Measurements from ENCODE around the gene MYH15. TPM values are rescaled to one million over a fixed set of nuclear protein-coding genes. Genes with fewer than 3 reads are reported as not detected.
"Not testable (repeated sequence)": the region's sequence is repeated elsewhere in the genome, so short reads cannot be mapped to it uniquely, and the experiment has no call there.

Gene MYH15
- total and polyA plus RNA-seq, 2 donors = 0.10 to 1.2 TPM

DNA sequence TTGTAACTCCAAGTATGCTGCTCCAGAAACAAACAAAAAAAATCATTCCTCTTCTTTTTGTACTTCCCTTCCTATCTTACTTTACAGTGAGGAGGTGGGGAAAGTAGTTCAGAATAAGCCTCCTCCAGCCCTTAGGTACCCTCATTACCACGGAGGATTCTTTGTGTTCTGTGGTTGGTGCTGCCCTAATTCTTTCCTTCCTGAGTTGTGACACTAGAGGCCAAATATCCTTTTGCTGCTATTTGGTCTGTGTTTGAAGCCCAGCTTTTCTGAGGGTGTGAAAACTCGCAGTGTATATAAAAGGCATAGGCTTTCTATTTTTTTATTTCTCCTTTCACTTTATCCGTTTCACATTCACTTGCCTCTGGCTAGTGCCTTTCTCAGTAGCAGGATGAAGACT, 115.8 kb downstream of the MYH15 start:
- no peak overlapping the region for H3K27ac ChIP-seq (ENCODE audit: low read depth)
- H3K4me1 ChIP-seq (ENCODE audit: insufficient read depth) = no peaks in the 10 kb centered on the region
- DNase-seq (ENCODE audit: extremely low spot score) = no peak
- no peak overlapping the region for H3K4me3 ChIP-seq (ENCODE audit: low read depth, low read length)
- no peaks in the 10 kb centered on the region for H3K36me3 ChIP-seq (ENCODE audit: insufficient read depth)
- 79% methylated on average over 3 of the region's 3 CpGs for WGBS

GRCh38 chr3:108394016-108394415, 116.4 kb downstream of the MYH15 start:
- DNase-seq (ENCODE audit: extremely low spot score) = no peak
- H3K4me1 ChIP-seq (ENCODE audit: insufficient read depth) = no peaks in the 10 kb centered on the region
- H3K36me3 ChIP-seq (ENCODE audit: insufficient read depth) = no peaks in the 10 kb centered on the region
- H3K4me3 ChIP-seq (ENCODE audit: low read depth, low read length) = no peak overlapping the region
- H3K27ac ChIP-seq (ENCODE audit: low read depth) = no peak overlapping the region
- 94% methylated on average over 2 of the region's 2 CpGs for WGBS

GRCh38 chr3:108393128-108393900, 117.1 kb downstream of the MYH15 start:
- H3K36me3 ChIP-seq (ENCODE audit: insufficient read depth) = no peaks in the 10 kb centered on the region
- no peaks in the 10 kb centered on the region for H3K4me1 ChIP-seq (ENCODE audit: insufficient read depth)
- DNase-seq (ENCODE audit: extremely low spot score) = no peak
- no peak overlapping the region for H3K27ac ChIP-seq (ENCODE audit: low read depth)
- H3K4me3 ChIP-seq (ENCODE audit: low read depth, low read length) = no peak overlapping the region
- 65% methylated on average over 3 of the region's 3 CpGs for WGBS

DNA sequence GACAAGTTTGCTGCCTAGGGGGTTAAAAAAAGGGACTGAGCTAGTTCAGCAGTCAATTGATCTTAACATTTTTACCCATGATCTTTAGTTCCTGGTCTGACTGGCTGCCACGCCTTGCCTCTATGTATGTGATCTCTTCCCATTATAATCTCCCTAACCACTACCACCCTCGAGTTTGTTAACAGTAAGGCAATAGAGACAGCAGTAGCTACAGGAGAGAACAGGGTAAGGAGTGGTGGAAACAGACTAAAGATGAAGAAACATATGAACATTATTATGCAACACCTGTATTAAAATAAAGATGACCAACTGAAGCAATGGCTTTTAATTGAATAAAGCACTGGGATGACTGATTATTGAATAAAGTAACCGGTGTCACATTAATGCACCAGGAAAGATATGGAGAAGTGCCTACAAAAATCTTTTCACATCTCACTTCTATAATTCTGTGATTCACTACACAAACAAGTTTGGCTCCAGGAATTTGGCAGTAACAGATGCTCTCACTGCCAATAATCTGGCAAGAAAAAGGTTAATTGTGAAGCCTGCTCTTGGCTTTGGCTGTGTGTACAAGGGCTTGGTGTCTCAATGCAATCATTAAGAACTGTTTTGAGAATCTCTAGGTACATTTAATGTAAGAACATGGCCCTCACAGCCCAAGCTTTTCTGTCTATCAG, 118.3 kb downstream of the MYH15 start:
- no peaks in the 10 kb centered on the region for H3K4me1 ChIP-seq (ENCODE audit: insufficient read depth)
- DNase-seq (ENCODE audit: extremely low spot score) = no peak
- no peaks in the 10 kb centered on the region for H3K36me3 ChIP-seq (ENCODE audit: insufficient read depth)
- H3K4me3 ChIP-seq (ENCODE audit: low read depth, low read length) = no peak overlapping the region
- no peak overlapping the region for H3K27ac ChIP-seq (ENCODE audit: low read depth)
- WGBS = 74% methylated on average over 3 of the region's 3 CpGs

DNA sequence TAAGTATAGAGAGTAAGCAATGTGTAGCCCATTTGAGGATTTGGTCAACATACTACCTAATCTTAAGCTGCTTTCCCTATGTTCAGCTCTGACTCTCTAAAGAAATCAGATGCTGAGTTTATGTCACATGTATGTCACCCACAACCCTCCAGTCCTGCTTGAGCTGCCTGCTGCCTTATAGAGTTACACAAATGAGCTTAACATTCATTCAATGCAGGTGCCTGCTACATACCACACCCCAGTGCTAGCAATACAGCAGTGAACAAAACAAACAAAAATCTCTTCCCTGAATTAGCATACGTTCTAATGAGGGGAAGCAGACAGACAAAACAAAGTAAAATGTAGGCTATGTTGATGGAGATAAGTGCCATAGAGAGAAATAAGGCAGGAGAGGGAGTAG, 121.0 kb downstream of the MYH15 start:
- no peak overlapping the region for H3K4me3 ChIP-seq (ENCODE audit: low read depth, low read length)
- H3K36me3 ChIP-seq (ENCODE audit: insufficient read depth) = no peaks in the 10 kb centered on the region
- DNase-seq (ENCODE audit: extremely low spot score) = no peak
- H3K27ac ChIP-seq (ENCODE audit: low read depth) = no peak overlapping the region
- 50% methylated on average over 1 of the region's 1 CpG for WGBS
- H3K4me1 ChIP-seq (ENCODE audit: insufficient read depth) = no peaks in the 10 kb centered on the region

- 71% methylated on average over 12 of the region's 12 CpGs for WGBS
Measured at GRCh38 chr3:108388136-108389132, 122.0 kb downstream of the MYH15 start.

DNA sequence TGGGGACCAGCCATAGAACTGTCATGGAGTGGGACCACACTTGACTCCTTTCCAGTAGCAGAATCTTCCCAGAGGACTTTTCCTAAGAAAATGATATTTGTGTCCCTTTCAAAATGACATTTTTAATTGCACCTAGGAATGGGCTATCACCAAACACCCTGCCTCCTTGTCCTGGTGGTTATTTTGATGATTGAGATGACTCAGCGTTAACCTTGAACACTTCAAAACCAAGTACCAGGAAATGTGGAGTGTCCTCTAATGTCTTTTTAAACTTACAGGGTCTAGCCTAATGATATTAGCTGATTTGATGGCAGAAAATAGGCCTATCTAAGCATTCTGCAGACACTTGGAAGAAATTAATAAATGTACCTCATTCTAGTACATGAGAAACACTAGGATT, 123.3 kb downstream of the MYH15 start:
- DNase-seq (ENCODE audit: extremely low spot score) = no peak
- Histone ChIP-seq H3K27ac (ENCODE audit: low read depth) (no peak overlapping the region), H3K36me3 (ENCODE audit: insufficient read depth) (no peaks in the 10 kb centered on the region), H3K4me3 (ENCODE audit: low read depth, low read length) (no peak overlapping the region), H3K4me1 (ENCODE audit: insufficient read depth) (no peaks in the 10 kb centered on the region)
- WGBS = 93% methylated on average over 1 of the region's 1 CpG

More at GRCh38 chr3:108388136-108389132, 122.0 kb downstream of the MYH15 start:
- no peak overlapping the region for H3K27ac ChIP-seq (ENCODE audit: low read depth)
- no peaks in the 10 kb centered on the region for H3K4me1 ChIP-seq (ENCODE audit: insufficient read depth)
- no peak for DNase-seq (ENCODE audit: extremely low spot score)
- H3K4me3 ChIP-seq (ENCODE audit: low read depth, low read length) = no peak overlapping the region
- H3K36me3 ChIP-seq (ENCODE audit: insufficient read depth) = no peaks in the 10 kb centered on the region

DNA sequence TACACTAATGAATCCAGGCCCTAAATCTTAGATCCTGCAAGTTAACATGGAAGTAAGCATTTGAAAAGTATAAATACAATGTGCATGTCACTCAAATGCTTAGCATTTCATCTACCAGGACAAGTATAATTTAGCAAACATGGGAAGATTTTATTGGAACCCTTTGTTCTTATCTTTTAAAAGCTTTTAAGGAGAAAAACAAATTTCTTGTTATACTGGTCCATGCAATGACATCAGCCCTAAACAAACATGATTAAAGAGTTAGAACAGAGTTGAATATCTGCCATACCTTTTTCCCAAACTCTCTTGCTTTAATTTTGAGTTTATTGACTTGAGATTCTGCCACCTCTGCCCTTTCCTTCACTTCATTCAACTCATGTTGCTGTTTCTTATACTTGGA, 127.1 kb downstream of the MYH15 start:
- Histone ChIP-seq H3K27ac (ENCODE audit: low read depth) (no peak overlapping the region), H3K4me3 (ENCODE audit: low read depth, low read length) (no peak overlapping the region), H3K36me3 (ENCODE audit: insufficient read depth) (no peaks in the 10 kb centered on the region), H3K4me1 (ENCODE audit: insufficient read depth) (no peaks in the 10 kb centered on the region)
- DNase-seq (ENCODE audit: extremely low spot score) = no peak

DNA sequence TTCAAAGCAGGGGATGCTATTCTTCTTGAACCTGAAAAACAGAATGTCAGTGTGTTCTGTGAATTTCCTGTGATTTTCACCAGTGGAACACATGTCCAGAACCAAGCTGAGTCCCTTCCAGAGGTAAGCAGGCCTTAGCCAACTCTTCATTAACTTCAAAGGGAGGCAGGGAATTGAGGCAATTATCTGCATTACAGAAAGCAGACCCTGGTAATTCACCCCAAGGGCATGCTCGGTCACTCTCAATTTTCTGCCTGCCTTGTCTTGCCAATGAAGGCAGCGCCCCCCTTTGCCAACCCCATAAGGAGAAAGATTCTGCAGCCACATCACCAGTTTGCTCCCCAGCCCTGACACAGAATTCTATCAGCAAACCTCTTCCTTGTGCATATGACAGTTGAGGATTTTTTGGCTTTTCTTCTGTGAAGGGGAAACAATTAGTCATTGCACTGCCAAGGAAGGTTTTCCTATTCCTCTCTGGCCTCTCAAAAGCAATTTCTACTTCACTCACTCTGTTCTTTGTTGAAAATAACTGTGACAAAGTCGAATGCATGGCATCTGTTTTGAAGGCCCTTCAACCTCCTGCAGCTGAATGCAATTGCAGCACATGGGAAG, 128.8 kb downstream of the MYH15 start:
- WGBS = 59% methylated on average over 3 of the region's 3 CpGs
- no peaks in the 10 kb centered on the region for H3K36me3 ChIP-seq (ENCODE audit: insufficient read depth)

DNA sequence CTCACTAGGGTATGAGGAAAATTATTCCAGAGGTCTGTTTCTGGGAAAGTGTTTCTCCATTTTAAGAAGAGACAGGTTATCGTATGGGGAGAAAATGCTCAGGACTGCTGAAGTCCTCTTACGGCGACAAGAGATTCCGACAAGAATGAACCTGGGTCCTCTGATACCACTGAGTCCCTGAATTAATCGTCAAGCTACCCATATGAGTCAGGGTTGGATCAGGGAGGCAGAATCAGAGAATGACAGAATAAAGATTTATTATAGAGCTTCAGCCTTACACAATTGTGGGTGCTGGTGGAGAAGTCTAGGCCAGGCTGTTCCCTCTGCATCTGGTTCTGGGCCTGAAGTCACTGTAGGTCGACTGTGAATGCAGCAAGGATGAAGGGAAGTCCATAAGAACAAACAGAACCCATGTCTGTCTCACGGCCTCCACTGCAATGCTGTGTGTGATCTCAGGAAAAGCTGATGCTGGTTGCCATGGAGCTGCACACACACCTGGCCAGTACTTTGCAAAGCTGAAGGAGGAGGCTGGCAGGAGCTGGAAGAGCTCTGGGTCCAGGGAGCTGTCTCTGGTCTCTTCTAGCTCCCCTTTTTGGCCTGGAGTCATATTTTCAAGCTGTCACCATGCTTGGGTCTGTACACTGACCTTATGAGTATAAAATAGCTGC, 130.1 kb downstream of the MYH15 start:
- Histone ChIP-seq H3K4me1 (ENCODE audit: insufficient read depth) (no peaks in the 10 kb centered on the region), H3K4me3 (ENCODE audit: low read depth, low read length) (no peak overlapping the region), H3K27ac (ENCODE audit: low read depth) (no peak overlapping the region), H3K36me3 (ENCODE audit: insufficient read depth) (no peaks in the 10 kb centered on the region)
- whole genome bisulfite sequencing = 83% methylated on average over 7 of the region's 7 CpGs
- no peak for DNase-seq (ENCODE audit: extremely low spot score)

More for the DNA sequence above, 128.8 kb downstream of the MYH15 start:
- no peak for DNase-seq (ENCODE audit: extremely low spot score)
- Histone ChIP-seq H3K27ac (ENCODE audit: low read depth) (no peak overlapping the region), H3K4me3 (ENCODE audit: low read depth, low read length) (no peak overlapping the region), H3K4me1 (ENCODE audit: insufficient read depth) (no peaks in the 10 kb centered on the region)

DNA sequence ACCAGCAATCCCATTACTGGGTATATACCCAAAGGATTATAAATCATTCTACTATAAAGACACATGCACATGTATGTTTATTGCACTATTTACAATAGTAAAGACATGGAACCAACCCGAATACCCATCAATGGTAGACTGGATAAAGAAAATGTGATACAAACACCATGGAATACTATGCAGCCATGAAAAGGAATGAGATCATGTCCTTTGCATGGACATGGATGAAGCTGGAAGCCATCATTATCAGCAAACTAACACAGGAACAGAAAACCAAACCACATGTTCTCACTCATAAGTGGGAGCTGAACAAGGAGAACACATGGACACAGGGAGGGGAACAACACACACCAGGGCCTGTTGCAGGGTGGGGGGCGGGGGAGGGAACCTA, 131.4 kb downstream of the MYH15 start:
- WGBS = 90% methylated on average over 2 of the region's 2 CpGs
- not testable (repeated sequence) for H3K4me1 ChIP-seq (ENCODE audit: insufficient read depth); H3K4me3 ChIP-seq (ENCODE audit: low read depth, low read length); H3K36me3 ChIP-seq (ENCODE audit: insufficient read depth); H3K27ac ChIP-seq (ENCODE audit: low read depth); DNase-seq (ENCODE audit: extremely low spot score)

DNA sequence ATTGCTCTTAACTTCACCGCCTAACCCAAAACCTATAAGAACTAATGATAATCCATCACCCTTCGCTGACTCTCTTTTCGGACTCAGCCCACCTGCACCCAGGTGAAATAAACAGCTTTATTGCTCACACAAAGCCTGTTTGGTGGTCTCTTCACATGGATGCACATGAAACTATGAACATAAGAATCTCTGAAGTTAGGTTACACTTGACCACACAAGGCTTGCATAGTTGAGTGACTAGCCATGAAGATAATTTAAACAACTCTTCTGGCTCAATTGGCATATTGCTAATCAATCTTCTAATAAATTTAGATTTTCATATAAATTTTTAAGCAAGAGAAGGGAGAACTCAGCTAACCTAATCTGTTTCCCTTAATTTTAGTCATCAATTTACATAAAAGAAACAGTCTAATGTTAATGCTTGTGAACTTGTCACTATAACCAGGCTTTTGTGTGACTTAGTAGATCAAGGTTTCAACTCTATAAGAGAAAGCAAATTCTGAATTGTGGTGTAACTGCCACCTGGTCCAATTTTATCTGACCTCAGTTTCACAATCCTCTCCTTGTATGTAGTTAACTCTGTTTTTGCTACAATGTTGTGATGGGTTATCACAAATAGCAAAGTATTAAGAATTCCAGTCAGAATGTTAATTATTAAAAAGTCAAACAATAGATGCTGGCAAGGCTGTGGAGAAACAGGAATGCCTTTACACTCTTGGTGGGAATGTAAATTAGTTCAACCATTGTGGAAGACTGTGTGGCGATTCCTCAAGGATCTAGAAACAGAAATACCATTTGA, 132.0 kb downstream of the MYH15 start:
- Histone ChIP-seq H3K27ac (ENCODE audit: low read depth) (no peak overlapping the region), H3K4me1 (ENCODE audit: insufficient read depth) (no peaks in the 10 kb centered on the region), H3K4me3 (ENCODE audit: low read depth, low read length) (no peak overlapping the region), H3K36me3 (ENCODE audit: insufficient read depth) (no peaks in the 10 kb centered on the region)
- DNase-seq (ENCODE audit: extremely low spot score) = no peak
- WGBS = 94% methylated on average over 4 of the region's 4 CpGs
